C1 segment of cervical spinal cord (tissue), 14 donors: ENCODE measurements around the gene NMS.

Experiments used
- DNase-seq, 14 donors: peaks; one replicate each; lab custom pipeline; 2025; lab: John Stamatoyannopoulos, UW

NMS gene

GRCh38 chr2:100484390-100484789, 14.1 kb downstream of the NMS start:
- no peak for DNase-seq

DNA sequence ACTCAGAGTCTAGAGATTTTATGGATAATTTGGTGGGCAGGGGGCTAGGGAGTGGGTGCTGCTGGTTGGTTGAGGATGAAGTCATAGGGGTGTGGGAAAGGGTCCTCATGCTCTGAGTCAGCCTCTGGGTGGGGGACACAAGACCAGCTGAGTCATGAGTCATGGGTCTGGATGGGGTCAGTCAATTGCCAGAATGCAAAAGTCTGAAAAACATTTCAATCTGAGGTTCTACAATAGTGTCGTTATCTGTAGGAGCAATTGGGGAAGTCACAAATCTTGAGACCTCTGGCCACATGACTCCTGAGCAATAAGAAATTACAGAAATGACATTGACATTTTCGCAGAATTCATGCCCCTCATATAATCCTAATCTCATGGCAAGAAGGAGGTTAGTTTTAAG, 15.1 kb downstream of the NMS start:
- no peak for DNase-seq

DNA sequence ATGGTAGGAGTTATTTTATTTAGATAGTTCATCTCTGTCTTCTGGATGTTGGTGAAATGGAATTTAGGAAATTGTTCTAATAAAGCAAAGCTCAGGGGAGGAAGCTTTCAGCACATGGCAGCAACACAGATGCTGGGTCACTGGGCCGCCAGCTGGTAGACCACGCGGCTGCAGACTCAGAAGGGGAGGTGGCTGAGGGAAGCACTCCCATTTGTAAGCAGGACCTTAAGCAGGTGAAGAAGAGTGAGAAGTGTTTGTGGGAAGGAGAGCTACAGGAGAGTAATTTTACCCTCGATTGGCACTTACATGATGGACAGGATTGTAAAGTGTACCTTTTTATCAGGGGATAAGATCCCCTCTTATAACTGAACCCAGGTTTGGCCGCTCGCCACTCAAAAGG, 24.4 kb downstream of the NMS start:
- DNase-seq, result no peak

- DNase-seq, result no peak
Observed at GRCh38 chr2:100502782-100503181, 32.5 kb downstream of the NMS start.

GRCh38 chr2:100504542-100504941, 34.3 kb downstream of the NMS start:
- no peak for DNase-seq

GRCh38 chr2:100509066-100509465, 38.8 kb downstream of the NMS start:
- DNase-seq, result no peak

GRCh38 chr2:100513650-100514049, 43.4 kb downstream of the NMS start:
- no peak for DNase-seq

DNA sequence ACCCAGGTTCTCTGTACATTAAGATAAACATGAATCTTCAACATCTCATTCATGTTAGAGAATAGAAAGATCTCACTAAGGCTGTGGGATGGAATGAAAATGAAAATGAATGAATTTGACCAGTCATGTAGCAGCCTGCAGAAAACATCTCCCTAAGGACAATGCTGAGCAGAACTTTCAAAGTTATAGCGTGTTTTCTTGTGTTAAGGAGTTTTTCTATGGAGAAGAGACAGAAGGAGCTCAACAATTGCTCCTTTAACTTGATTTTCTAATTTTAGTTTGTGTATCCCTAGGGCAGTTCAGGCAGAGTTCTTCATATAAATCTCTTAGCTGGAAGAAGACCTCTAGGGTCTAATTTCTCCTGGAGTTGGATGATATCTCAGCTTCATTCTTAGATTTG, 47.3 kb downstream of the NMS start:
- no peak for DNase-seq

- no peak for DNase-seq
Observed at GRCh38 chr2:100518801-100519200, 48.5 kb downstream of the NMS start.

- DNase-seq, result no peak
Observed at GRCh38 chr2:100520224-100520623, 49.9 kb downstream of the NMS start.

GRCh38 chr2:100522430-100522829, 52.1 kb downstream of the NMS start:
- no peak for DNase-seq

- no peak for DNase-seq
Observed at GRCh38 chr2:100524331-100524730, 54.0 kb downstream of the NMS start.

DNA sequence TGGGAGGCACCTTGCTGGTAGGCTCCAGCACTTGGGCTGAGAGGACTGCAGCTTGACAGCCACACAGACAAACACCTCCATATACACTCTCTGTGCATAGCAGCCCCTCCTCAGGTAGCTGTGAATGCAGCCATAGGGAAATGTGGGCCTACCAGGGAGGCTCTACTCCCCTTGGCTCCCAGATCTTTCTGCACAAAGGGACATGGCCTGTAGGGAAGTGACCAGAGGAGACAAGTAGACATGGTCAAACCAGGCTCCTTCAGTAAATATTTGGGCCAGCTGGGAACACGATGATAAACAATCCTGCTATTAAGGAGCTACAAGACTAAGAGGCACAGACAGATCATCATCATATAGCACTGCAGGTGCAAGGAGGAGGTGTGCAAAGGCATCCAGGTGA, 56.6 kb downstream of the NMS start:
- DNase-seq, result no peak

DNA sequence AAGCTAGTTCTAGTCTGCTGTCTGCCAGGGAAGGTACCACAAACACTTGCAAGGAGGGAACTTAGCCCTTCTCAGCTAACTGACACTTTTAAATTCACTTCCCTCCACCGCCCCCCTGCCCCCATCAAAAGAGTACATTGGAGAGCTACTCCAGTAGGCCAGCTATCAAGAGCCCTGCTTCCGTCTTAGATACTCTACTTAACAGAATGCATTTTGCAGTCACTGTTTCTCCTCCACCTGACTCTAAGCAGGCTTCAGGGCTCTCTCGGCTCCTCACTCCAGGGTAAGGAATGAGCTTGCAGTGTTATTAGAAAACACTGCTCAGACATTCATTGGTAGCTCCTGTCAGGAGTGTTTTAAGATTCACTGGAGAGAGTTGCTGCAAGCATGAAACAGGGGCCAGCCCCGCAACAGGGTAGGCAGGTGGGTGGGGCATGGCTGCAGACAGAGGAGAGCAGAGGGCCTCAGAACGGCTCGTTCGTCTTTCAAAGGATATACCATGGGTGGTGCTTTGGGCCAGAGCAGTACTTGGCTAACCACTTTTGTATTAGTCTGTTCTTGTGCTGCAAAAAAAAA, 57.2 kb downstream of the NMS start:
- no peak for DNase-seq

GRCh38 chr2:100529176-100529575, 58.9 kb downstream of the NMS start:
- DNase-seq, result no peak

DNA sequence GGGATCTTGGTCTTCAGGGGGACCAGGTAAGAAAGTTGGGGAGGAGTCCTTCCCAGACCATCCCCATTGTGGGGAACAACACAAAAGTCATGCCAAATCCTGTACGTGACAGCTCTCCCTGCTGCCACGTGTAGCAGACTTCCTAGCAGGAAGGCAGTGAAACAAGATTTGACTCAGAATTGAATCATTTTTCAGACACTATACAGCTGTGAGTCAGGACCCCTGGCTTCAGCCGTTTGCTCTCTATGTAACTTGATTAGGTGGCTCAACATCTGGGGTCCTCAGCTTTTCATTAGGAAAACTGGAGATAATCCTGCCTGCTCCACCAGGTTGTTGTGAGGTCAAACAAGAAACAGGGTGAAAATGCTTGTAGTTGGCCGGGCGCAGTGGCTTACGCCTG, 59.6 kb downstream of the NMS start:
- no peak for DNase-seq
